GM12878 (cell line): ENCODE measurements around the gene PROM1. TPM values are rescaled to one million over a fixed set of nuclear protein-coding genes. Genes with fewer than 3 reads are reported as not detected.

Experiments
- ATAC-seq: fragments of 200-7000 bp; cut with Tn5 transposase; 3 replicates; pipeline ENCODE4 v1.9.1; 2020; ENCODE audit warnings: mild to moderate bottlenecking, moderate library complexity
- BruUV-seq: library from RNA; stranded (reverse); fragments of 400-500 nt; replicated peaks from 2 replicates; lab custom pipeline; 2021; lab: Mats Ljungman, UMichigan
- CTCF ChIA-PET: fragments of 300-600 bp; sonication (Branson Sonifier 250); formaldehyde crosslinking; extraction: SDS; loops from one replicate; lab custom pipeline; 2021; ENCODE audit warnings: inconsistent platforms; lab: Yijun Ruan, JAX
- POLR2A ChIA-PET: fragments of 350-600 bp; formaldehyde crosslinking; extraction: SDS; loops from one replicate; lab custom pipeline; 2021; ENCODE audit warnings: inconsistent platforms; lab: Charles Lee
- RAD21 ChIA-PET: fragments of 300-600 bp; sonication (Branson Sonifier 250); formaldehyde crosslinking; loops from one replicate; lab custom pipeline; 2023; ENCODE audit warnings: antibody characterized with exemption; ENCODE audit not compliant: unreplicated experiment; lab: Charles Lee
- SMC1A ChIA-PET: fragments of 300-600 bp; sonication (Branson Sonifier 250); formaldehyde crosslinking; loops from one replicate; lab custom pipeline; 2023; ENCODE audit not compliant: unreplicated experiment, uncharacterized antibody; lab: Charles Lee
- DNase-seq: peaks from one replicate; pipeline ENCODE4 v3.0.0-alpha.2; 2011; ENCODE audit warnings: low read depth, low spot score
- FAIRE-seq: peaks from 3 replicates; lab custom pipeline; 2011; peaks lifted over from hg19 to GRCh38; lab: Jason Lieb, UNC
- H2AFZ ChIP-seq: 2 replicates; pipeline ENCODE4 v1.6.0; 2011; ENCODE audit warnings: low read depth, low read length, control low read depth; ENCODE audit not compliant: control insufficient read depth
- H3K27ac ChIP-seq: 2 replicates; pipeline ENCODE4 v1.5.1; 2011; ENCODE audit warnings: control low read depth; ENCODE audit not compliant: control insufficient read depth, insufficient read depth
- H3K27me3 ChIP-seq, 2 experiments: replicated peaks in 1 of 2; 2 replicates each; pipeline versions ENCODE4 v1.6.0 to v1.6.1; 2011; ENCODE audit warnings: low read length in 1 of 2; ENCODE audit not compliant: control insufficient read depth in 2 of 2, insufficient read depth in 2 of 2
- H3K36me3 ChIP-seq, 2 experiments: 2 replicates each; pipeline ENCODE4 v1.5.1; 2011; ENCODE audit warnings: low read length in 1 of 2; ENCODE audit not compliant: control insufficient read depth in 2 of 2, insufficient read depth in 2 of 2
- H3K4me1 ChIP-seq: 2 replicates; pipeline ENCODE4 v1.6.1; 2011; ENCODE audit warnings: mild to moderate bottlenecking, low read length, moderate library complexity, mixed read lengths; ENCODE audit not compliant: control insufficient read depth, insufficient read depth
- H3K4me2 ChIP-seq: 2 replicates; pipeline ENCODE4 v1.6.0; 2011; ENCODE audit warnings: control low read depth; ENCODE audit not compliant: control insufficient read depth, insufficient read depth
- H3K4me3 ChIP-seq: fragments of 200-600 bp; sonication (generic); 2 replicates; pipeline ENCODE4 v1.5.1; 2016
- H3K79me2 ChIP-seq: 2 replicates; pipeline ENCODE4 v1.6.0; 2011; ENCODE audit warnings: low read length; ENCODE audit not compliant: control insufficient read depth, insufficient read depth
- H3K9ac ChIP-seq: 2 replicates; pipeline ENCODE4 v1.8.0; 2011; ENCODE audit warnings: low read length, control low read depth, mixed read lengths; ENCODE audit not compliant: control insufficient read depth, insufficient read depth
- H3K9me3 ChIP-seq: replicated peaks from 3 replicates; pipeline ENCODE4 v1.5.1; 2011; ENCODE audit warnings: mild to moderate bottlenecking, low read length; ENCODE audit not compliant: control insufficient read depth, insufficient read depth
- H4K20me1 ChIP-seq: 2 replicates; pipeline ENCODE4 v1.6.0; 2011; ENCODE audit not compliant: control insufficient read depth, insufficient read depth
- BMI1 ChIP-seq: fragments of 450-650 bp; IDR thresholded peaks from 2 replicates; pipeline ENCODE4 v1.6.1; 2016; ENCODE audit warnings: mild to moderate bottlenecking, moderate library complexity, borderline replicate concordance
- CBX3 ChIP-seq: fragments of 200-600 bp; sonication (generic); IDR thresholded peaks from 2 replicates; pipeline ENCODE4 v1.6.1; 2016; ENCODE audit warnings: low read depth, borderline replicate concordance
- CEBPB ChIP-seq, 2 experiments: fragments of 150-350 bp in 1 of 2; IDR thresholded peaks; 2 replicates each; pipeline ENCODE4 v1.6.1; 2012 to 2014; ENCODE audit warnings: low read depth in 2 of 2, low read length in 2 of 2, borderline replicate concordance in 1 of 2, inconsistent platforms in 1 of 2
- CHD2 ChIP-seq: IDR thresholded peaks from 2 replicates; pipeline ENCODE4 v1.6.1; 2011; ENCODE audit warnings: low read depth, low read length, improper control_type of control experiment, borderline replicate concordance
- CREM ChIP-seq: IDR thresholded peaks from 2 replicates; pipeline ENCODE4 v1.6.1; 2014; ENCODE audit warnings: antibody characterized with exemption, low read depth
- EGR1 ChIP-seq, 2 experiments: IDR thresholded peaks; 1 replicate in 1 of 2; 2 replicates in 1 of 2; pipeline ENCODE4 v1.6.1; 2011 to 2012; ENCODE audit warnings: low read depth in 2 of 2, low read length in 2 of 2, borderline replicate concordance in 1 of 2, mild to moderate bottlenecking in 1 of 2, moderate library complexity in 1 of 2
- IKZF2 ChIP-seq, 2 experiments: fragments of 450-650 bp; IDR thresholded peaks; 2 replicates each; pipeline ENCODE4 v1.6.1; 2017; ENCODE audit warnings: mild to moderate bottlenecking in 2 of 2, moderate library complexity in 2 of 2
- KLF5 ChIP-seq: fragments of 450-650 bp; IDR thresholded peaks from 2 replicates; pipeline ENCODE4 v1.6.1; 2014; ENCODE audit warnings: mild to moderate bottlenecking; ENCODE audit not compliant: partially characterized antibody
- MYC ChIP-seq: IDR thresholded peaks from 2 replicates; pipeline ENCODE4 v1.6.1; 2011; ENCODE audit warnings: mild to moderate bottlenecking, low read length, moderate library complexity, inconsistent platforms; ENCODE audit not compliant: insufficient read depth, insufficient replicate concordance, insufficient read length, severe bottlenecking
- NBN ChIP-seq: fragments of 450-650 bp; IDR thresholded peaks from 2 replicates; pipeline ENCODE4 v1.6.1; 2016
- NR2C2 ChIP-seq: IDR thresholded peaks from 2 replicates; pipeline ENCODE4 v1.6.1; 2011; ENCODE audit warnings: borderline replicate concordance, low read depth; ENCODE audit not compliant: control insufficient read depth, insufficient read length
- PAX8 ChIP-seq: fragments of 450-650 bp; IDR thresholded peaks from 2 replicates; pipeline ENCODE4 v1.6.1; 2017; ENCODE audit warnings: mild to moderate bottlenecking, moderate library complexity
- PML ChIP-seq: IDR thresholded peaks from 2 replicates; pipeline ENCODE4 v1.6.1; 2012; ENCODE audit warnings: low read length, inconsistent platforms
- POLR2A ChIP-seq: IDR thresholded peaks from 2 replicates; pipeline ENCODE4 v1.6.1; 2011; ENCODE audit warnings: low read depth, mild to moderate bottlenecking, low read length
- RBBP5 ChIP-seq: fragments of 200-600 bp; sonication (generic); conservative IDR thresholded peaks from 2 replicates; pipeline ENCODE4 v1.6.1; 2016
- SIX5 ChIP-seq: IDR thresholded peaks from 2 replicates; pipeline ENCODE4 v1.6.1; 2011; ENCODE audit warnings: mild to moderate bottlenecking, low read depth, low read length, moderate library complexity; ENCODE audit not compliant: severe bottlenecking
- SMAD5 ChIP-seq: IDR thresholded peaks from 2 replicates; pipeline ENCODE4 v1.6.1; 2016; ENCODE audit warnings: antibody characterized with exemption, low read depth
- SPI1 ChIP-seq: IDR thresholded peaks from 2 replicates; pipeline ENCODE4 v1.6.1; 2011; ENCODE audit warnings: low read depth, mild to moderate bottlenecking, low read length, moderate library complexity, borderline replicate concordance; ENCODE audit not compliant: insufficient read depth
- WGBS: methylation state at CpG from one replicate; pipeline ENCODE4 v1.1.6; 2016; ENCODE audit warnings: low lambda C conversion rate; ENCODE audit not compliant: insufficient replicate concordance, insufficient coverage; ENCODE audit errors: missing lambda C conversion rate; 5-methylcytosine and 5-hydroxymethylcytosine counted together
- in situ Hi-C: fragments of 300-500 bp; cut with MboI; formaldehyde crosslinking; loops from 9 replicates; pipeline ENCODE4 v1.14.3; 2018; ENCODE audit warnings: mixed read lengths
- intact Hi-C: fragments of 100-400 bp; cut with micrococcal nuclease; formaldehyde crosslinking; loops from one replicate; pipeline ENCODE4 v1.14.2; 2022; ENCODE audit not compliant: unreplicated experiment
- polyA plus RNA-seq, 11 experiments: library from polyadenylated mRNA; depleted of rRNA in 4 of 11; unstranded in 6 of 11; stranded (reverse) in 5 of 11; fragments of >200 nt; fragmentation: Nextera tagmentation in 4 of 11; fragmentation: Illumina TruSeq in 1 of 11; extraction: Ambion mirVana in 4 of 11; extraction: Trizol in 1 of 11; gene quantifications; 1 replicate in 1 of 11; 2 replicates in 10 of 11; pipeline versions ENCODE4 v1.2.1 to v1.2.3, GENCODE V29; 2011 to 2016; ENCODE audit warnings: inconsistent platforms in 2 of 11, missing spikeins in 2 of 11, low read depth in 1 of 11
- total RNA-seq, 4 experiments: library from RNA; depleted of rRNA in 3 of 4; stranded (reverse); fragments of >200 nt in 3 of 4; fragmentation: Illumina TruSeq in 1 of 4; extraction: Trizol in 1 of 4; gene quantifications; 2 replicates each; pipeline versions ENCODE4 v1.2.1 to v1.2.3, GENCODE V29; 2013 to 2021
- TF ChIP-seq, protein P1 (sequence below): IDR thresholded peaks from 2 replicates; pipeline ENCODE4 v1.6.1; 2011; ENCODE audit warnings: borderline replicate concordance, low read depth, mild to moderate bottlenecking, moderate library complexity, mixed read lengths, low read length; ENCODE audit not compliant: insufficient read depth; ENCODE audit errors: extremely low read length

PROM1 gene
- total and polyA plus RNA-seq, 10 of the 15 experiments (the other 5 are each of a cell fraction or from before 2014, with no cell fraction given): 0.08 to 0.31 (median 0.18) TPM; not detected in 7

DNA sequence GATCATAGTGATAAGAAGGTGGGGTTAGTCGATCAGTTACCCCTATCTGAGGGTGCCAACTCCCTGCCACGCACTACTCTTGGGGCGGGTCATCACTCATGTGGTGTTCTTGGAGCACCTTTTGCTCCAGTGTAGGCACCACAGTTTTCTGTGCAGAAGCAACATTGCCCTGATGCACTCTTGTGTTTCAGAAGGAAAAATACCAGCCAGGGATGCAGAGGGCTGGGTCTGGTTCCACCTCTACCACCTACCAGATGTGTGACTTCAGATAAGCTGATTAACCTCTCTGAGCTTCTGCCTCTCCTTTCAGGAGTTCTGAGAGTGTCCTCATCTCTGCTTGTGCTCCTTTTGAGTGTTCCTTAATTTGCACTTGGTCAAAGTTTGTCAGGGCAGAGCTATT is 29.9 kb upstream of the PROM1 start:
- H3K4me2 ChIP-seq: no peak overlapping the region
- H3K4me3 ChIP-seq: no peak overlapping the region
- RAD21 ChIA-PET: no interaction called here
- TF ChIP-seq BMI1 (no peak), MYC (no peak), EGR1 (IDR thresholded peaks at IDR 0.05; ENCODE audit: borderline replicate concordance in 1 of 2, low read depth in 2 of 2, low read length in 2 of 2) (no peak), SMAD5 (no peak)
- TF ChIP-seq, protein P1, sequence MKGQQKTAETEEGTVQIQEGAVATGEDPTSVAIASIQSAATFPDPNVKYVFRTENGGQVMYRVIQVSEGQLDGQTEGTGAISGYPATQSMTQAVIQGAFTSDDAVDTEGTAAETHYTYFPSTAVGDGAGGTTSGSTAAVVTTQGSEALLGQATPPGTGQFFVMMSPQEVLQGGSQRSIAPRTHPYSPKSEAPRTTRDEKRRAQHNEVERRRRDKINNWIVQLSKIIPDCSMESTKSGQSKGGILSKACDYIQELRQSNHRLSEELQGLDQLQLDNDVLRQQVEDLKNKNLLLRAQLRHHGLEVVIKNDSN: no peak
- TF ChIP-seq, all 136 proteins: peak for 0
- no peaks in the 10 kb centered on the region for H3K79me2 ChIP-seq
- no peaks in the 10 kb centered on the region for H3K36me3 ChIP-seq
- ChIA-PET POLR2A (no interaction called here), CTCF (no interaction called here), SMC1A (no interaction called here)
- no TSS peak for BruUV-seq
- no peak for DNase-seq
- intact Hi-C loops: no loop called here
- 0% methylated on average over 3 of the region's 3 CpGs for WGBS
- H3K9ac ChIP-seq: no peak overlapping the region
- FAIRE-seq: no peak
- H2AFZ ChIP-seq: no peak overlapping the region
- H3K27me3 ChIP-seq: no peaks in the 10 kb centered on the region
- H3K4me1 ChIP-seq: no peaks in the 10 kb centered on the region
- no peaks in the 10 kb centered on the region for H4K20me1 ChIP-seq
- H3K27ac ChIP-seq: no peak overlapping the region
- in situ Hi-C loops: no loop called here
- ATAC-seq: no peak
- H3K9me3 ChIP-seq: no peaks in the 10 kb centered on the region

GRCh38 chr4:16111533-16111932 is 27.7 kb upstream of the PROM1 start:
- 41% methylated on average over 5 of the region's 5 CpGs for WGBS
- intact Hi-C loops (no loop called here), in situ Hi-C loops (no loop called here)
- H3K4me3 ChIP-seq: no peak overlapping the region
- H3K79me2 ChIP-seq: no peaks in the 10 kb centered on the region
- no peak overlapping the region for H3K27ac ChIP-seq
- H3K9me3 ChIP-seq: no peaks in the 10 kb centered on the region
- ATAC-seq (no peak), DNase-seq (no peak), FAIRE-seq (no peak)
- no peaks in the 10 kb centered on the region for H3K36me3 ChIP-seq
- H2AFZ ChIP-seq: no peak overlapping the region
- RAD21 ChIA-PET: no interaction called here
- no peak overlapping the region for H3K4me2 ChIP-seq
- BruUV-seq: no TSS peak
- H3K4me1 ChIP-seq: no peaks in the 10 kb centered on the region
- no peaks in the 10 kb centered on the region for H4K20me1 ChIP-seq
- SMC1A ChIA-PET: no interaction called here
- H3K9ac ChIP-seq: no peak overlapping the region
- H3K27me3 ChIP-seq: no peaks in the 10 kb centered on the region
- POLR2A ChIA-PET: no interaction called here
- CTCF ChIA-PET: interaction anchor here (1.4 kb wide), 1 partner anchor 87 kb away, joined by 3 read pairs; no protein-coding TSS in a partner anchor
- TF ChIP-seq SPI1: no peak
- TF ChIP-seq POLR2A: no peak
- TF ChIP-seq KLF5: no peak
- no peak for TF ChIP-seq PAX8
- TF ChIP-seq RBBP5: no peak
- no peak for TF ChIP-seq PML
- no peak for TF ChIP-seq NR2C2
- TF ChIP-seq, protein P1: no peak
- TF ChIP-seq SIX5: no peak
- no peak for TF ChIP-seq IKZF2 (IDR thresholded peaks at IDR 0.05)
- TF ChIP-seq CHD2: no peak
- TF ChIP-seq NBN: no peak
- no peak for TF ChIP-seq CBX3
- TF ChIP-seq CEBPB (IDR thresholded peaks at IDR 0.05; ENCODE audit: borderline replicate concordance in 1 of 2, low read depth in 2 of 2, low read length in 2 of 2): no peak
- TF ChIP-seq CREM: no peak
